Measurements from ENCODE around the gene PHF19.
A peak's percentile ranks its signal among the peaks of the same experiment; 100 is the strongest.

PHF19 gene

DNA sequence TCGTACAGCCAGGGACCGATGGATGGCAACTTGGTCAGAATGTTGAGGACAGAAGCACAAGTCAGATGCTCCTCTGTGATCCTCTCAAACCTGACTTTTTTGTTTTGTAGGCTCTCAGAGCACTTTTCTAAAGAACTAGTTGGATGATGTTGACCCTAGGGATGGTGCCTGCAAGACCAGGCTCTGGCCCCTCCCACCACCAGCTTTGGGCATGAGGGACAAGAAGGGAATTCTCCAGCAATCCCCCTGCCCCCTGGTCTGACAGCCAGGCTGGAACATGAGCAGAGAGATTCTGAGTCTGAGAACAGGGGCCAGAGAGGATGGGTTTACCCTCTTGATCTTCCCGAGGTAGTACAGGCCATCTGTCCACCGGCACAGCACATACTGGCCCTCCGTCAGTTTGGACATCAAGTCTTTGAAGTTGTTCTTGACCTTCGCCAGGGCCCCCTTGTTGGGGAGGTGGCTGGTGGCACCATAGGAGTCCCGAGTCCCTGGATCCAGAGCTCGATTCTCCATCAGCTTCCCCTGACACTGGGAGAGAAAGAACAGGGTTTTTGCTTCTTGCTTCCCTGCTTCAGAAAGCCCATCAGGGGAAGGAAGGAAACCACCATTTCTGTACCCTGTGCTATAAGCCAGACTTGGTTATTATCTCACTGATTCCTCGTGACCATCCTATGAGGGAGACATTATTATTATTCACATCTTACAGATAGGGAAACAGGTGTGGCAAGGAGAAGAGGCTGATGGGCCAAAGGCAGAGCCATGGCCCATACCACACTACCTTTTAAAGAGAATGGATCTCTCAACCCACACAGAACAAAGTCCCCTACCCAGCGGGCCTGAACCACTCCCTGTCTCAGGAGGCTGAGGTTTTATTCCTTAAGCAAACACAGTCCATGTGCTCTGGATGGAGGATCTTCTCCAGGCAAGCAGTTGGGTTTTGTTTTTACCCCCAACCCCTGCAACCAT, 2.5 kb downstream of the PHF19 start:
- no peak for DNase-seq (ENCODE audit: low read depth in 2 of 2, low spot score in 1 of 2)

DNA sequence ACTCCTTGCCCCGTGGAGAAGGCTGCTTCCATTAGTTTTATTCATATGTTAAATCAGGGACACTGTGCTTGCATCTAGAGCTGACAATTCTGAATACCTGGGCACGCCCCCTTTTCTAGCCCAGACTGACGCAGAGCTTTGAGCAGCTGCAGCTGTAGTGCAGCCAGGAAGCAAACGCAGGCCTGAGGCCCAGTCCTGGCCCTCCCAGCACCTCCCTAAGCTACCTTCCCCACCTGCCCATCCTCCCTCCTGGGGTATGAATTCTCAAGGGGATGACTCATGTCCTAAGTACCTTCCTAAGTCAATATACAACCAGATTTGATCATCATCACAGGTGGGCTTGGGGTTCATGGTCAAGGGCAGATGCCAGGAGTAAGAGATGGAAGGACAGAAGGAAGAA, 3.5 kb downstream of the PHF19 start:
- DNase-seq (ENCODE audit: low read depth in 2 of 2, low spot score in 1 of 2), result no peak

GRCh38 chr9:120872791-120873502, 4.0 kb downstream of the PHF19 start:
- DNase-seq (ENCODE audit: low read depth in 2 of 2, low spot score in 1 of 2), result no peak

- DNase-seq (ENCODE audit: low read depth in 2 of 2, low spot score in 1 of 2), result no peak
These were observed 6.8 kb downstream of the PHF19 start for GRCh38 chr9:120870206-120870605.

DNA sequence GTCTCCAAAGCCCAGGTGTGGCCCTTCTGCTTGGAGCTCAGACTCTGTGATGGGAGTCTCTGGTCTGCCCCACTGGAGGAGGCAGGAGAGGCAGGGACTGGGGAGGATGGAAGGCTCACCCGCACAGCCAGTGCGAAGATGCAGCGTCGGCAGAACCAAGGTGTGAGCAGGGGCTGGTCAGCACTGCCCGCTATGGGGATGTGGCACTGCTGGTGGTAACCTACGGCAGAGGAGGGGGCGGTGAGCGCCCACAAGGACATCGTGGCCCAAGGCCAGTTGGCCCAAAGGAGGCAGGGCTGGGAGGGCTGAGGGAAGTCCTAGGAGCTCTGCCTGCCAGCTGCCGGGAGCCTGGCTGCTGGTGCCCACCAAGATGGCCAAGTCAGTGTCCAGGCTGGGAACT, 7.3 kb downstream of the PHF19 start:
- no peak for DNase-seq (ENCODE audit: low read depth in 2 of 2, low spot score in 1 of 2)

GRCh38 chr9:120869360-120869687, 7.7 kb downstream of the PHF19 start:
- no peak for DNase-seq (ENCODE audit: low read depth in 2 of 2, low spot score in 1 of 2)

GRCh38 chr9:120868676-120869359, 8.2 kb downstream of the PHF19 start:
- DNase-seq (ENCODE audit: low read depth in 2 of 2, low spot score in 1 of 2), result peak; percentile 93 to 95

- no peak for DNase-seq (ENCODE audit: low read depth in 2 of 2, low spot score in 1 of 2)
These were observed 8.7 kb downstream of the PHF19 start for GRCh38 chr9:120868339-120868675.

DNA sequence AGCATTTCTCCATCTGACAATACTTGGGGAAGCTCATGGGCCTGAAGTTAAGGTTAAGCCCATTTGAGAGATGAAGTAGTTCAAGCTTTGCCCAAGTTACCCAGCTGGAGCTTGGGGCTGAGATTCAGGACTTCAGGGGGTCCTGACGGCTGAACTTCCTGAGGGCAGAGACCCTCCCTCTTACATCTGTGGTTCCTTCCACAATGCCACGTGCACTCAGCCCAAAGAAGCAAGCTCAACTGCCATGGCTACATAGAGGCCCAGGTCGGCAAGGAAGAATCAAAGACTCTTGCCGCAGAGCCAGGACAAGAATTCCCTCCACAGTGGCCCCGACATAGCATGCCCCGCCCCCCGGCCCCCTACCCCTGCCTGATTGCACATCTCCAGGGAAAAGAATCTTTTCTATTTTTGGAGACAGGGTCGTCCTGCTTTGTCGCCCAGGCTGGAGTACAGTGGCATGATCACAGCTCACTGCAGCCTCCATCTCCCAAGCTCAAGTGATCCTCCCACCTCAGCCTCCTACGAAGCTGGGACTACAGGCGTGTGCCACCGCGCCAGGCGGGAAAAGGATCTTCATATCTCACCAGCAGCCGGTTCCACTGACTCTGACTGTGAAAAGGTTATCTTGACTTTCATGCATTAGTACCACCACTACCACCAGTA, 9.2 kb downstream of the PHF19 start:
- DNase-seq (ENCODE audit: low read depth in 2 of 2, low spot score in 1 of 2), result no peak

GRCh38 chr9:120866651-120867050, 10.3 kb downstream of the PHF19 start:
- DNase-seq (ENCODE audit: low read depth in 2 of 2, low spot score in 1 of 2), result no peak

DNA sequence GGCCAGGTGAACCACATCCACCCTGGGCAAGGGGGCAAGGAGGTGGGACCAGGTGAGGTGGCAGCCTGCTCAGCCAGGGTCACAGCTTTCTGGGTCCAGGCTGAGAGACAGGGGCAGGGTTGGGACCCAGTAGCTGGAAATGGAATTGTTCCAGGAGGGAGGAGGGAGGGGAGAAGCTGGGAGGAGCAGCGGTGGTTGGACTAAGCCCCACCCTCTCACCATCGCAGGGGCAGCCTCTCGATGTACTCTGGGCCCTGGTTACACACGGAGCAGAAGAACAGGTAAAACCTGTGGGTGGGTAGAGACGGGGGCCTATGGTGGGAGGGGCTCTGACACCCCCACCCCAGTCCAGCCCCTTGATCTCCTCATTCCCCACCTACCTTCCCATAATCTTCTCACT, 11.2 kb downstream of the PHF19 start:
- DNase-seq (ENCODE audit: low read depth in 2 of 2, low spot score in 1 of 2), result no peak

DNA sequence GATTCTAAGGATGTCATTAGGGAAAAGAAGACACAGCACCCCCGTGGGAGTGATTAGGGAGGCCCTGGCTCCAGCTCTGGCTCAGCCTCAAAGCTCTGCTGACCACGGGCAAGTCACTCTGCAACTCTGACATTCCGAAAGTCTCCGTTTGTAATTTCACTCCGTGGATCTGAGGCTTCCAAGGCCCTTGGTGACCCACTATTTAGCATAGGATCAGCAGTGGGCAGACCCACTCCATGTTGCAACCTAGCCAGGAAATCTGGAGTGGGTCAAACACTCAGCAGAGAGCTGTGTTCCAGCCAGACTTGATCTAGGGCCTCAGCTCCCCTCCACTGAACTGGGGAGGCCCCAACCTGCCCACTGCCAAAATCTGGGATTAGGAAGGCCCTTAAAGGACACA, 11.8 kb downstream of the PHF19 start:
- no peak for DNase-seq (ENCODE audit: low read depth in 2 of 2, low spot score in 1 of 2)

GRCh38 chr9:120864719-120865118, 12.3 kb downstream of the PHF19 start:
- no peak for DNase-seq (ENCODE audit: low read depth in 2 of 2, low spot score in 1 of 2)

DNA sequence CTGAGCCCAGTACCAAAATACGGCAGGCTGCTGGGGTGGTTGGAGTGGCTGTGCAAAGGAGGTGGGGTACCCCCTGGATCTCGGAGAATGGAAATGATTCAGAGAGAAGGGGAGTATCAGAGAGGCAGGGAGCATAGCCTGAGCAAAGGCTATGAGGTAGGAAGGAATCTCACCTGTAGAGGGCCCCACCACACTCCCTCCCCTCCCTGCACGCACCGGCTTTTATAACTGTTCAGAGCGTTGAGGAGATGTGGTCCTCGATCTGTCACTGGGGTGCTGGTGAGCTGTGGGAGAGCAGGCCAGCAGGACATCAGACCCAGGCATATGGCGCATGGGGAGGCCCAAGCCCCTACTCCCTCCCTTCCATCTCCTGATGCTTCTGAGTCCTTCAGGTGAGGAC, 13.2 kb downstream of the PHF19 start:
- DNase-seq (ENCODE audit: low read depth in 2 of 2, low spot score in 1 of 2), result no peak

DNA sequence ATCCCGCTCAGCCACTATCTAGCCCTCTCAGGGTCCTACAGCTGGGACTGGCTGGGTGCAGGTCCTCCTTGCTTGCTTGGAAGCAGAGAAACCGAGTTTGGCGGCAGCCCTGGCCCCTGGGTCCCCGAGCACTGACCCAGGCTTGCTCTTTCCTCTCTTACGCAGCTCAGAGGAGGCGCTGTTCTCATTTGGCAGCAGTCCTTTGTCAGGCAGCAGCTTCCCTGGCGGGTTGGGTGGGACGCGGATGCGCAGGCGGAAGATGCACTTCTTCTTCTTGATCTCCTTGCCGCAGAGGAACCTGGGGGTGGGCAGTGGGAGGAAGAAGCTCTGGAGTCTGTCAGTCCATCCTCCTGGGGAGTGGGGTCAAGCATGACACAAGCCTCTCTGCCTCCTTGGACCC, 14.5 kb downstream of the PHF19 start:
- no peak for DNase-seq (ENCODE audit: low read depth in 2 of 2, low spot score in 1 of 2)

DNA sequence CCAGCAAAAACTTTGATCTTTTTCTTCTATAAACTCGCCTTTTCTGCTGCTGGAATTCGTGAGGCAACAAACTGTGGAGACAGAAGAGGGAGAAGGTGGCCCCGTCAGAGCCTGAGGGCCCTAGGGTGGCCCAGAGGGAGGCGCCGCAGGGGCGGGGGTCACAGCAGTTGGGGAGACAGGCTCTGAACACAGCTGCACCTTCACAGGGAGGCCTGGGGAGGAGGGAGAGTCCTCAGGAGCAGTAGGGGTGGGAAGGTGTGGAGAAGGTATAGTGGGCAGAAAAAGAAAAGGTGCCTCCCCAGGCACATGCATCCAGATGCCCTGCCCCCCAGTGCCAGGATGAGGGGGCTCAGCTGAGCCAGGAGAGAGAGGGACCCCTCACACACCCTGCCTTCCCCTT, 15.1 kb downstream of the PHF19 start:
- DNase-seq (ENCODE audit: low read depth in 2 of 2, low spot score in 1 of 2), result no peak

GRCh38 chr9:120860083-120860482, 16.9 kb downstream of the PHF19 start:
- no peak for DNase-seq (ENCODE audit: low read depth in 2 of 2, low spot score in 1 of 2)

DNA sequence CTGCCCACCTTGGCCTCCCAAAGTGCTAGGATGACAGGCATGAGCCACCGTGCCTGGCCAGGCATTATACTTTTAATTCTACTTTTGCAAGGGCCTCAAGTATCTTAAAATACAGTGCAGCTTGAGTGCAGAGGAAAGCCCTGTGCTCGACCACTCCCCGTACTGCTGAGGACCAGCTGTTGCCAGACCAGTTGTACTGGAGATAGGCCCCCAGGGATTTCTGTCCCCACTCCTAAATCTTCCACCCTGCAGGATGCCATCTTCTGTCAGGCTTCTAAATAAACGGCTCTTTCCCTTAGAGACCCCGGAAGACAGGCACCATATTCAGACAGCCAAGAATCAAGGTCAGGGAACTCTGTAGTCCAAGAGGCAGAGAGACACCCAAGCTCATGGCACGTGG, 17.6 kb downstream of the PHF19 start:
- DNase-seq (ENCODE audit: low read depth in 2 of 2, low spot score in 1 of 2), result no peak

- DNase-seq (ENCODE audit: low read depth in 2 of 2, low spot score in 1 of 2), result no peak
These were observed 19.1 kb downstream of the PHF19 start for GRCh38 chr9:120857902-120858301.

DNA sequence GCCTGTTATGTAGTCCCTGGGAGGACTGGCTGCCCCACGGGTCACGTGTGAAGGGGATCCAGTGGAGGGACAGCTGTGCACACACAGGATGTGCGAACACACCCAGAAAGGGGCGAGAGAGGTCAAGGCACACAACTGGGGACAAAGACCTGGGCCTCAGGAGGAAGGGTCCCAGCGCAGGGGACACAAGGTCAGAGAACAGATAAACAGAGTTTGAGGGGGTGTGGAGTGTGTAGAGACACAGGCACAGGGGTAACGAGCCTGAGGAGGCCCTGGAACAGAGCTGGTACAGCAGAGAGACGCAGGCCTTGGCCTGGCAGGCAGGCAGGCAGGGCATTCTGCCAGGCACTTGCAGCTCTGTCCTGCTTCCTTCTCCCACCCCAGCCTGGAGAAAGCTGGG, 19.5 kb downstream of the PHF19 start:
- DNase-seq (ENCODE audit: low read depth in 2 of 2, low spot score in 1 of 2), result no peak

GRCh38 chr9:120856700-120857099, 20.3 kb downstream of the PHF19 start:
- no peak for DNase-seq (ENCODE audit: low read depth in 2 of 2, low spot score in 1 of 2)

Measured in stimulated activated CD8-positive, alpha-beta memory T cell treated with anti-CD3 and anti-CD28 coated beads, Interleukin-4, amount 100 ng/mL, for 4 hours (primary cell).